NCI-H510A (cell line): ENCODE results near the gene TOGARAM2.
"Not testable (repeated sequence)": the region's sequence is repeated elsewhere in the genome, so short reads cannot be mapped to it uniquely, and the experiment has no call there.

Experiments used
- DNase-seq: peaks from one replicate; lab custom pipeline; 2025; lab: John Stamatoyannopoulos, UW

The TOGARAM2 gene

DNA sequence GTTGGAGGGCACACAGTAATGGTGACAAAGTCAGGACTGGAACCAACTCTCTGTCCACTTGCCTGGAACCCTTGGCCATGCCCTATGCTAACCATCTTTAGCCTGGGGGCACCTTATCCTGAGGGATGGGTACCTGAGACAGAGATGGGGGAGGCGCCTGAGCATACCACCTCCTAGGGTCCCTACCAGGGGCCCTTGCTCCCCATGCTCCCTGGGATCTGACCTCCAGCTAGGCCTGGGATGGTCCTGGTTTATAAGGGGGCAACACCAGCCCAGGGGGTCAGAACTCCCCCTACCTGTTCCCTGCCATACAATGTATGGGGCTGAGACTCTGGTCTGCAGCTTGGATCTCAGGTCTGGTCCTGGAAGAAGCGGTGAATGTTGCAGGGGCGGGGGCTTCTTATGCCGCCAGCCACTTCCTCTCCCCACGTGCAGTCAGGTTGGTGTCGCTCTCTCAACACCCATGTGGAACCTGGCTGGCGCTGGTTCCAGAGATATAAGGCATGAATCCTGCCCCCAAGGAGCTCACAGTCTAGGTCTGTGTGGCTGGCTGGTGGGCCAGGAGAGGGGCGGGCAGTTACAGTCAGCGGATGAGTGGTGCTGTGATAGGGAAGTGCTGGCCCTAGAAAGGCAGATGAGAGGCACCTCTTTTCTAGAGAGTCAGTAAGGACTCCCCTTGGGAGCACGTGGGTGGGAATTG, 3.8 kb upstream of the TOGARAM2 start:
- DNase-seq = no peak

DNA sequence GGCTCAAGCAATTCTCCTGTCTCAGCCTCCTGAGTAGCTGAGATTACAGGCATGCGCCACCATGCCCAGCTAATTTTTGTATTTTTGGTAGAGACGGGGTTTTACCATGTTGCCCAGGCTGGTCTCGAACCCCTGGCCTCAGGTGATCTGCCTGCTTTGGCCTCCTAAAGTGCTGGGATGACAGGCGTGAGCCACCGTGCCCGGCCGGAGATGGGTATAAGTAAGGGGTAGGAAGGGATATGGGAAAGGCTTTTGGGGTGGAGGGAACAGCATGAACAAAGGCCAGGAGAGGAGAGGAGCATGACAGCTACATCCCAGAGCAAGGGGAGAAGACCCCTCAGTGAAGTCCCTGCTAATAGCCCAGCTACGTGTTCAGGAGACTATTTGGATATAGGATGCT, 3.1 kb upstream of the TOGARAM2 start:
- DNase-seq = not testable (repeated sequence)

DNA sequence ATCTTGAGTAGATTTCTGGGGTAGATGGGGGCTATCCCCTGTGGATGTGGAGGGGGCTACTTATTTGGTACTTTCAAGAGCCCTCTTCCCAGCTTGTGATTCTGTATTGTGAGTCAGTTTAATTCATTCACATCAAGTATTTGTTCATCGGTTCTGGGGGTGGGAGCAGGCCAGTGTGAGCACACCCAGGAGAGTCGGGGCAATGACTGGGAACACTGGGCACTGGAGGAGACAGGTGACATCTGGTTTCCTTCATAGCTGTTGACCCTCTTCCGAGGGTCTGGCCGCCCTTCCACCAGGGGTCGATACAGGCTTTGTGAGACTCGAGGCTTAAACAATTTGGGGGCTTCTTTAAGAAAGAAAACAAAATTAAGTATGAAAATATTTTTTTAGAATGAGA, 2.5 kb upstream of the TOGARAM2 start:
- no peak for DNase-seq

DNA sequence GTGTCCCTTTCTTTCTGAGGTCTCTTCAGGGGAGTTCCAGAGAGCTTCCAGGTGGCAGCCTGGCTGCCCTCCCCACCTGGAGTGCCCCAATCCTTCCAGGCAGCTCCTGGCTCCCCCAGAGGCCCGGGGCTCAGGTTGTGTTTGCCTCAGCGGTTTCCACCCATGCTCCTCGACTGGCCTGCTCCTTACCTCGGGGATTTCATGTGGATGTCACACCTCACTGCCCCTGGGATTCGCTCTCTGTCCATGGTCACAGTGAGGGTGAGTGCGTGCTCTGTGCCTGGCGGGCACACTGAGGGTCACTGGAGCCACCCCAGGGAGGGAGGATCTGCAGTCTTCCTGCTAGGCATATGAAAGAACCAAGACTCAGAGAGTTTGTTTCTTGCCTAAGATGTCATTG, 2.1 kb upstream of the TOGARAM2 start:
- DNase-seq = no peak

DNA sequence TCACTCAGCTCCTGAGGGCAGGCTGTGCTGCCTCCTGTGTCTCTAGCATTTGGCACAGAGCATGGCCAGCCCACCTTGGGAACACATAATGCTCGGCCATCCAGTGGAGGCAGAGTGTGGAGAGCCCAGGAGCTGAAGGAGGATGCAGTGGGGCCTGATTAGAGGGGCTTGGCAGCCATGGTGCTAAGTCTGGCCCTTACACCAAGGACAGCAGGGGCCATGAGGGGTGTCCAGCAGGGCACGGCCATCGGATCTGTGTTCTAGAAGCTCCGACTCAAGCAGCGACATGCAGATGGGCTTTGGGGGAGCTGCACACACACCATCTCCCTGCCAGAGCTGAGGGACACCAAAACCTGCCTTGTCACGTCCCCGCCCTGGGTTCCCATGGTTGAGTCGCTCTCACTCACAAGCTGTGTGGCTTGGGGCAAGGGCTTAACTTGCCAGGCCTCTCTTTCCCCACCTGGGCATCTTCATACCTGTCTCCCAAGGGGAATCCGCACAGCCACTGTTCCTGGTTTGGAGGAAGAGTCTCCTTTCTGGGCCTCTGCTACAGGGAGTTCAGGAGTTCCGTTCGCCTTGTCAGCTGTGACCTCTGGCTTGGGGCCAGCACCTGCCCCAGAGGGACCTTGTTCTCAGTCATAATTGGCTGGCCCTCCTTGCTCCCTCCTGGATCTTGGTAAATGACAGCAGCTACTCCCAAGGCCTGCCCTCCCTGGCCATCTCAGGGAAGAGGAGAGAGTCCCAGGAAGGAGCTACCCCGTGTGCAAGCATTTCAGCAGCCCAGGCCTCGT, 1.3 kb upstream of the TOGARAM2 start:
- no peak for DNase-seq

DNA sequence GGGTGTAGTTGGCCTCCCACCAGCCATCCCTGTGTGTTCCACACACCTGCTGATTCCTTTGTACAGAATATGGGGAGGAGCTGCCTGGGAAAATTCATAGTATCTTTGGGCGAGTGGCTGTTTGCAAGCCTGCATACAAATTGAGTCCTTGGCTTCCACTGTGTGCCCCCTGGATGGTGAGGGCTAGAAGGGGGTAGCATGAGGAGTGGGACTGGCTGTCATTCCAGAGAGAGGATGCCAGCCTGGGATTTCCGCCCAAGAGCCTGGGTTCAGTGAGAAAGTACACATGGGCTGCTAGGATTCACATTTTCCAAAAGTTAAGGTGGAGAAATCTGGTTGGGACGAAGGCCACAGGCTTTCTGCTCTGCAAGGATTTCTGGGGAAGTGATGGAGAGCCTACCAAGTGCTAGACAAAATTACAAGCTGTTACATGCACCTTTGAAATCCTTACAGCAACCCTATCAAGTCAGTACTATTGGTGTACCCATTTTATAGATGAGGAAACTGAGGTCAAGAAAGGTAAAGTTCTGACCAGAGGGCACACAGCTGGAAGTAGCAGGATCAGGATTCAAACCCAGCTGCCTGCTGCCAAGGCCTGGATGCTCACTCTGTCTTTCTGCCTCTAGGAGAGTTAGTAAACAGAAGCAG, 606 bp upstream of the TOGARAM2 start:
- DNase-seq = no peak

DNA sequence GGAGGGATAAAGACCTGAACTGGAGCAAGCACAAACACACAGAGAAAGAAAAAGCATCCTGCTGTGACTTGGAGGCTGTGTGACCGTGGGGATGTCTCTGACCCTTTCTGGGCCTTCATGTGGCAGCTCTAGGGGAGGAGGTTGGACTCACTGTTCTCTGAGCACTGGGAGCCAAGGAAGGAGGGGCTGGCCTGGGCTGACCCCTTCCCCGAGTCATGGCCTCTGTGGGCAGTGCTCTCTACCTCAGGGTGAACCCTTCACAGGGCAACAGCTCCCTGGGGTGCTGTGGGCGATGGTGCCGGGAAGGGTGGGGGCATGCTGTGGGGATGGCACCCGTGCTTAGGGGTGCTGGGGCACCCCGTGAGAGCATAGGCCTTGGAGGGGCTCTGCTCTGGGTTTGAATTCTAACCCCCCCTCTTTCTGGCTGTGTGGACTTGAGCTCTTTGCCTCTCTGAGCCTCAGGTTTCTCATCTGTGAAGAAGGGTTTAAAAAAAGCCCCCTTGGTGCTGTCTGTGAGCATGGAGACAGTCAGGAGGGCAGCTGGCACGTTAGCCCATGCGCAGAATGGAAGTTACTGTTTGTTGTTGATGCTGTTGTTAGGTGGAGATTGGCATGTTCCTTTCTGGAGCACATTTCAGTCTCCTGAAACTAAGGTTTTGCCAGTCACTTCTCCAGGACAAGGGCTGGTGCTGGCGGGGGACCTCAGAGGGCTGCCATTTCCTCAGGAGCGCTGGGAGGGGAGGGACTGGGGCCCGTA, 700 bp downstream of the TOGARAM2 start:
- no peak for DNase-seq

DNA sequence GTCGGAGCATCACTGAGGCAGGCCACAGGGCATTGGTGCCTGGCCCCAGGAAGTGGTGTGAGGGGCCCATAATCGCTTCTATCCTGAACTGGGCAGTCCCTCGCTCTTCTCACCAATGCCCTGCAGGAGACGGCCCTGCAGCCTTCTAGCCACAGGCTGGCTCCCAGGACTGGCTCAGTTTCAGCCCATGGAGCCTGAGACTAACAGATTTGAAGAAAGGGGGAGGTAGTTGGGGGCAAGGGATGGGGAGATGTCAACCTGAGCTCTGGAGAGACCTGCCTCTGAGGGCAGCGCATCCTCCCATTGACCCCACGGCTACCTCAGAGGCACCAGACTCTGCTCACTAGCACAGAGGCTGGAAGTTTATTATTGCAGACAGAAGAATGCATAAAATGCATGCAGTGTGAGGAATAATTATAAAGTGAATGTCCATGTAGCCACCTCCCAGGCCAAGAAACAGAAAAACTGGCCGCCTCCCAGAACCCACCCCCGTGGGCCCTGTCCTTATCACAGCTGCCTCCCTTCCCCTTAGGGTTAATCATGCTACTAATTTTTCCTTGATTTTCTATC, 1.4 kb downstream of the TOGARAM2 start:
- no peak for DNase-seq

DNA sequence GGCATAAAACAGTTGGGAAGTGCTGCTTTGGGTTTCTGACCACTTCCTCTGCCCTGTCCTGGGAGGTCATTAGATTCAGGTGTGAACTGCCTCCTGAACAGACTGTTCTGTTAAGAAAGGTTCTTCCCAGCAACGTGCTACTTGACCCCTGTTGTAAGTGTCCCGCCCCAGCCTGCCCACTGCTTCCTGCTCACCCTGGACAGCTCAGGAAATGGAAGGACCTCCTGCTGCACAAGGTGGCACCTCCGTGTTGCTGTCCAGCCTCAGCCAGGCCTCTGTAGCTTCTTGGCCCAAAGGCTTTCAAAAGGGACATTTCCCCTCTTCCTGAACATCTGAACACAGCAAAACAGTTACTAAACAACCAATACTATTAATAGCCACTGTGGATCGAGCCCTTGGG, 5.3 kb downstream of the TOGARAM2 start:
- DNase-seq = no peak

DNA sequence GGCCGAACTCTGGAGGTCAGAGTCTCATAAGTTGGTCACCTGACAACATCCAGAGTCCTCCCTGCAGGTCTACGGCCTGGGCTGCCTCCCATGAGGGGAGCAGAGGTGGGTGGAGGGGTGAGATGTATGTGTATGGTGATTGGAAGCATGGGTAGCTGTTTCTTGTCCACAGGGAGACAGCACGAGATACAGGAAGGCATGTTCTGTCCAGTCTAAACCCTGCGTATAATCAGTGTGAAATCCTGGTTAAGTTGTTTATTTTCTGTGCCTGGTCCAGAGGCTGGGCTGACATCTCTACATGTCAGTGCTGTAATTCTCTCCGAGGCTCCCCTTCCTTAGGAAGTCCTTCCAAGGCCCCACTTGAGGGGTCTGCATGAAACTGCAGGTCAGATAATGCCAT, 8.9 kb downstream of the TOGARAM2 start:
- no peak for DNase-seq

DNA sequence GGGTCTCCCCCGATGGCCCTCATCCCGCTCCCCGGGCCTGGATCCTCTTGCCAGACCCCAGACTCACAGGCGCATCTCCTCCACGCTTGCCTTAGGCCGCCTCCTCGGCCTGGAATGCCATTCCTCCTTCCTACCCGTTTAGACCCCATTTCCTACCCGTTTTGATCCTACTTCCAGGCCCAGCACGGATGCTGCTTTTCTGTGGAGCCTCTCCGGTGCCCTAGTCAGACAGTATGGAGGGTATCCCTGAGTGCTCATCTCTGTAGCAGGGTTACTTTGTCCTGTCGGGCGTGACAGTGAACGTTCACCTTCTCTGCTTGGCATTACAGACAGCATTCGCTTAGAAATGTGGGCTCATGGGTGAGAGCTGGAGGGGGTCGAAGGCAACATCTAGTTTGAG, 9.3 kb downstream of the TOGARAM2 start:
- DNase-seq = no peak

DNA sequence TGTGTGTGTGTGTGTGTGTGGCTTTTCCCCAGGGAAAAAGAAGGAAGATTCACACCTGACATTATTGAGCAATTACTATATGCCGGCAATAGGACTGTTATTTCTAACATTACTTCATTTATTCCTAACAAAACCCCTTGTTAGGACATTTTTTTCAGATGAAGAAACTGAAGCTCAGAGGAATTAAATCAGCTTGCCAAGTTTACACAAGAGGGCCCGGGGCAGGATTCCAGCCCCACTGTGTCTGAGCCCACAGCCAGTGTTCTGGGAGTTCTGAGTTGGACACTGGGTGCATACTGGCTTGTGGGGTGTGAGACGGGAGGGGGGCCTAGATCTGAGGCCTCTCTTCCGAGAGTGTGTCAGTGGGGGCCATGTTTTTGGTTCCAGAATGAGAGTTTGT, 9.9 kb downstream of the TOGARAM2 start:
- DNase-seq = no peak

DNA sequence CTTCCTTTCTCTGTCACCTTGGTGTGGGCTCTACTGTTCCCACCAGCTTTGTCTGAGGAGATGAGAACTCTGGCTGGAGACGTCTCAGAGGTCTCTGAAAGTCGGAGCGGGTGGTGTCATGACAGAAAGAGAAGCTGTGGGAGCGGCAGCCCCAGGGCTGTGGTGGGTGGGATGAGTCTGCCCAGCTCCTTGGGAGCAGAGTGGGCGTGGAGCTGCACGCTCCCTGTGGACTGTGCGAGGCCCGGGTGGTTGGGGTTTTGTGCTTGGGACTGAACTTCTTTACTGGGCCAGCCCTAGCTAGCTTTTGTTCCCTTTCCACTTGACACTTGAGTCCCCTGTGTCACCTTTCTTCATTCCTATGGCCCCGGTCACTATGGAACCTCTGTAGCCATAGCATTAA, 10.4 kb downstream of the TOGARAM2 start:
- DNase-seq = no peak

DNA sequence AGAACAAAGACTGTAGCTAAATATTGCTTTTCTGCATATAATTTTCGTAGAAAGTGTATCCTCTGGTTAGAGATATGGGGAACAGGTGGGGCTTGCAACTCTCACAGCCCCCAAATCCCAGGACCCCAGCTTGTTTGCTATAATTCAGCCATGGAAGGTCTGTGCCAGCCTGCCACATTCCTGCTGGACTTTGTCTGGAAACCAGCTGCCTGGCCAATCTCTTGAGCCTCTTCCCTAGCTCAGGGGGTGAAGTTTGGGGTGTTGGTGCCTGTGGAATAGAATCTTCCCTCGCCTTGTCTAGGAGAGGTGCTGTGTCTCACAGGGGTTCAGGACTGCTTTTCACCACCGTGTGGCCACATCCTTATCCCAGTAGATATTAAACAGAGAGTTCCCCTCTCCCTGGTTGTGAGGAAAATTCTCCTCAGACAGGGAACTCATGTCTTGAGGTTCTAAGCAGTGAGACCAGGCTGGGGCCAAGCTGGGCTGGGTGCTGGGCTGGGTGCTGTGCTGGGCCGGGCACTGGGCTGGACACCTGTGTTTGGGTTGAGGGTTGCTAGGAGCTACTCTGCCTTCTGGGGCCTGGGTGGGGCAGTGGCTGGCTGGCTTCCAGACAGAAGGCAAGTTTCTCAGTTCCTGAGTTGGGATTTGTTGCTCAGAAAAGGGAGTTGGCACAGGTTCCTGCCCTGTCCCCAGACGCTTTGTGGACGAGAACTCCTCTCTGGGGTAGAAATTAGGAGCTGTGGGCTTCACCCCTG, 12.3 kb downstream of the TOGARAM2 start:
- no peak for DNase-seq

DNA sequence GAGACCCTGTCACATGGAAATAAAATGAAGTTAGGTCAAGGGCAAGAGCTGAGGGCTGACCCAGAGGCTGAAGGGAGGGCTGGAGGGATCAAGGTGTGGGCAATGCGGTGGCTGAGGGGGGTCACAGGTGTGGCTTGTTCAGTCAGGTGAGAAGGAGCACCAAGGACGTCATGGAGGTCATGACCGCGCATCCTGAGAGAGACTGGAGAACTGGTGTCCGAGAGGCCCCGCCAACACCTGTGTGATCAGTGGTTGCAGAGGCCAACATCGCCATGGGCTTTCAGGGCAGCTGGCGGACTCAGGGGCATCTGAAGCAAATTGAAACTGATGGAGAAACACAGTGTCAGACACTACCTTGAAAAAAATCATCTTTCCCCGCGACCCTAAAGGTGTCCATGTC, 13.0 kb downstream of the TOGARAM2 start:
- no peak for DNase-seq

DNA sequence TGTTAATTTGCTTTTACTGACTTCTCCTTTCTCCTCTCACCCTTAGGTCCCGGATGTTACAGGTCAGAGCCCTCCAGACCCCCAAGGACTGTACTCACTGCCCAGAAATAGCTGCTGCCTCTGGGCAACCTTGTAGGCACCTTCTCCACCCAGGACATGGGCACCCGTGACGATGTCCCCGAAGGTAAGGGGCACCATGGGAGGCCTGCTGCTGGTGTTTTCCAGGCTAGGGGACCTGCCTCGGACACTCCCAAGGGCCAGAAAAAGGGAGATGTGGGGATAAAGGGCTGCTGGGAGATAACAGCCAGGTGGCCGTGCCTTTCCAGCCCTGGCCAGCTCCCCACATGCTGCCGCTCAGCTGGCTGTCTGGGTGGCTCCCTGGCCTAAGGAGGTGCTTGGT, 13.6 kb downstream of the TOGARAM2 start:
- DNase-seq = no peak

DNA sequence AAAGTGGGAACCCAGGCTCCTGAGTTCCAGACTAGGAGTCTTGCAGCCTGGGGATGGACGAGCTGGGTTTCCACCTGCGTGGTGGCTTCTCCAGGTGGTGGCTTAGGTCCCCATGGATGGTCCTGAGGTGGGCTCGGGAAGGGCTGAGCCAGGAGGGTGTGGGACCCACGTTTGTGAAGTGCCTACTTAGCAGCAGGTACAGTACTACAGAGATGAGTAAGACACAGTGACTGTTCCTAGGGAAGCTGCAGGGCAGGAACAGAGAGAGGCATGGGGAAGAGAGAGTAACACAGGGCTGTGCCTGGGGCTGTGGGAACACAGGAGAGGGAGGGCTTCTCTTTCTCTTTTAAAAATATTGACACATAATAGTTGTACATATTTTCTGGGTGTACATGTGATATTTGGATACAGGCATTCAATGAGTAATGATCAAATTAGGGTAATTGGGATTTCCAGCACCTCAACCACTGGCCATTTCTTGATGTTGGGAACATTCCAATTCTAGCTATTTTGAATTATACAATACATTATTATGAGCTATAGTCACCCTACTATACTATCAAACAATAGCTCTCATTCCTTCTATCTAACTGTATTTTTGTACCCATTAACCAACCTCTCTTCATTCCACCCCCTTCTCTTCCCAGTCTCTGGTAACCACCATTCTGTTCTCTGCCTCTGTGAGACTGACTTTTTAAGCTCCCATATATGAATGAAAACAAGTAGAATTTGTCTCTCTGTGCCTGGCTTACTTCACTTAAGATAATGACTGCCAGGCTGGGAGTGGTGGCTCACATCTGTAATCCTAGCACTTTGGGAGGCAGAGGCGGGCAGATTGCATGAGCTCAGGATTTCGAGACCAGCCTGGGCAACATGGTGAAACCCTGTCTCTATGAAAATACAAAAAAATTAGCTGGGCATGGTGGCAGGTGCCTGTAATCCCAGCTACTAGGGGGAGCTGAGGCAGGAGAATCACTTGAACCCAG, 15.0 kb downstream of the TOGARAM2 start:
- no peak for DNase-seq

DNA sequence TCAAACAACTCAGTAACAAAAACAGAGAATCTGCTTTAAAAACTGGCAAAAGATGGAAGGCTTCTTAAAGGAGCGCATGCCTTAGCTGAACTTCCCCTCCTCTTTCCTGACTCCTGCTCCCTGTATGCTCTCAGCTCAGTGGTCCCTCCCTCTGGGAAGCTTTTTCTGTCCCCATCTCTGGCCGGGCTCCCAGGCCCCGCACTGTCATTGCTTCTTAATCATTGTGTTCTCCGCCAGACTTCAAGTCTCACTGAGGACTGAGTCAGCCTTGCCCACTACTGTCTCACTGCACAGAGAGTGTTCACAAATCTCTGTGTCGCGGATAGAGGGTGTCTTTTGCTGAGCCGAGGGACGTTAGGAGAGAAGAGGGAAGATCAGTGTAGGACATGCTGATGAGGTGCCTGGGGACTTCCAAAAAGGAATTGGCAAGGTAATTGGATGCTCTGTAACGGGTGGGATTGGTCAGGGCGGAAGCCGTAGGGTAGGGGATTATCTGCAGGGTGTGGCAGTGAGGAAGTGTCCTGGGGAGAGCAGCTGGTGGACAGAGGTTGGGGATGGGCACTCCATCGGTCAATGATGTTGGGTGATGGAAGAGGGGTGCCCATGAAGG, 16.2 kb downstream of the TOGARAM2 start:
- no peak for DNase-seq

DNA sequence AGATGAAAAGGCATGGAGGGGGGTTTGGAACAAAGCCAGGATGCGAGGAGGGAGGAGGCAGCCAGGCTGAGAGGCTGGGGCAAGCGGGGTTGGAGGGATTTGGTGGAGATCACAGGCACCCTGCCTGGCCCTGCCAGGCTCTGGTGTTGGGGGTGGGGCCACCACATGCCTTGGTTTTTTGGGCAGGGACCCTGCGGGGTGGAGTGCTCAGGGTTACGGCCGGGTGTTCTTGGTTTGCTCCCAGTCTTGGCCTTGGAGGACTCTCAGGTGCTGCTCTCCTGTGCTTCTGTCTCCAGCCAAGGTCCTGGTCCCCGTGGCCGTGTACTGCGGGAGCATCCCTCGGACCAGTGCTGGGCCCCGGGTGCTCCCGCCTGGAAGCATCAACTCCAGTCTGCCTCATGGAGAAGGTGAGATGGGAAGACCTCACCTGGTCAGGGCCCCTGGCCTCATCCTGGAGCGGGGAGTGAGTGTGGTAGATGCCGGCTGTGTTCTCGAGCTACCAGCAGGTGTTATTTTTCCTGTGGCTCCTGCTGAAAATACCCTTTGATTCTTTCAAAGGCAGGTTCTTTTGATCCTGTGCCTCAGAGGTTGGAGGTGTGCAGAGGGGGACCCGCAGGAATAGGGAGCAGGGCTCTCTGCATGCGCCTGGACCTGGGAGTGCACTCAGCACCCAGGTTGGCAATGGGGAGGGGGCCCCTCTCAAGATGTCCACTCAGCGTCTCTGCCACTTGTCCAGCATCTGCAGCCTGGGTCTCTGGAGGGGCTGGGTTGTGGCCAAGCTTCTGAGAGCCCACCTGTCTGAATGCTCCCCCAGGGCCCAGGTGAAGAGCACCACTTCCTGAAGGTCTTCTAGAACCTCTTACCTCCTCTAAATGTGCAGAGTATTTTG, 17.0 kb downstream of the TOGARAM2 start:
- no peak for DNase-seq
